Heart right ventricle (tissue), 16 donors: Measurements from ENCODE around the gene NHSL2. TPM values are rescaled to one million over a fixed set of nuclear protein-coding genes. Genes with fewer than 3 reads are reported as not detected.
A peak's percentile ranks its signal among the peaks of the same experiment; 100 is the strongest.

Experiments
- ATAC-seq, 8 donors: fragments of 200-7000 bp; cut with Tn5 transposase; one replicate each; pipeline ENCODE4 v1.9.1; 2020; ENCODE audit warnings: mild to moderate bottlenecking in 8 of 8, moderate library complexity in 8 of 8, moderate number of reproducible peaks in 1 of 8
- DNase-seq, 2 donors: peaks; one replicate each; pipeline ENCODE4 v3.0.0-alpha.2; 2020
- H3K27ac ChIP-seq, 10 donors: fragments of 200-600 bp; sonication (generic) in 2 of 10; one replicate each; pipeline versions ENCODE4 v1.5.0 to v1.8.0; 2020 to 2022; ENCODE audit warnings: mild to moderate bottlenecking in 3 of 10
- H3K27me3 ChIP-seq, 7 donors: fragments of 200-600 bp; one replicate each; pipeline ENCODE4 v1.8.0; 2021 to 2022; ENCODE audit warnings: mild to moderate bottlenecking in 2 of 7
- H3K36me3 ChIP-seq, 9 donors: fragments of 200-600 bp; sonication (generic) in 1 of 9; one replicate each; pipeline versions ENCODE4 v1.5.0 to v1.8.0; 2020 to 2022; ENCODE audit warnings: mild to moderate bottlenecking in 2 of 9
- H3K4me1 ChIP-seq, 9 donors: fragments of 200-600 bp; sonication (generic) in 1 of 9; one replicate each; pipeline versions ENCODE4 v1.5.0 to v1.8.0; 2020 to 2022; ENCODE audit warnings: mild to moderate bottlenecking in 4 of 9
- H3K4me3 ChIP-seq, 10 donors: fragments of 200-600 bp; sonication (generic) in 2 of 10; one replicate each; pipeline versions ENCODE4 v1.5.0 to v1.8.0; 2020 to 2022; ENCODE audit warnings: mild to moderate bottlenecking in 7 of 10, moderate library complexity in 2 of 10
- H3K9me3 ChIP-seq, 11 donors: fragments of 200-600 bp in 10 of 11; sonication (generic) in 2 of 11; one replicate each; pipeline versions ENCODE4 v1.5.0 to v1.8.0; 2013 to 2022; ENCODE audit warnings: mild to moderate bottlenecking in 2 of 11, control low read depth in 1 of 11, moderate library complexity in 1 of 11
- WGBS, 2 donors: extraction: QIAGEN DNeasy Blood & Tissue Kit; methylation state at CpG; one replicate each; pipeline ENCODE4 v1.1.7; 2013; ENCODE audit warnings: inconsistent platforms in 1 of 2; 5-methylcytosine and 5-hydroxymethylcytosine counted together
- intact Hi-C, 10 donors: fragments of 100-400 bp; cut with DNase I; formaldehyde crosslinking; loops; one replicate each; pipeline versions ENCODE4 v1.11.1 to v1.14.2; 2022
- polyA plus RNA-seq, 2 donors: library from polyadenylated mRNA; stranded (reverse); fragments of 200-250 nt; gene quantifications; one replicate each; pipeline ENCODE4 v1.2.3, GENCODE V29; 2013
- total RNA-seq, 10 donors: library from RNA; stranded (reverse); fragmentation: NEBNext Ultra II Directional in 3 of 10; extraction: Animal tissue kit (Norgen Biotek cat#: 25700) in 3 of 10; gene quantifications; one replicate each; pipeline versions ENCODE4 v1.2.1 to v1.2.4, GENCODE V29; 2021 to 2023
- TF ChIP-seq, protein P1 (sequence below), 9 donors: fragments of 200-600 bp; sonication (generic) in 2 of 9; IDR thresholded peaks; one replicate each; pipeline versions ENCODE4 v1.5.0 to v1.8.0; 2021 to 2022; ENCODE audit warnings: antibody characterized with exemption in 9 of 9, mild to moderate bottlenecking in 5 of 9, moderate library complexity in 1 of 9
- donor health status: Arrhythmogenic right ventricular cardiomyopathy.
- donor health status: ischemic (EF 13 %, LVEDD 7.1; RV severe dilation, severe dysfunction).
- donor health status: healthy with polysubstance abuse.
- donor health status: DM: no; HTN: yes; CAD: no.
- donor health status: DM: no; HTN: no; CAD: no.
- donor health status: ischemic (EF 25% LVEDD 6.9; RV normal size, moderate dysfunction).
- donor health status: ischemic (EF 25% LVEDD 5.7; RV mildly dilated, moderate dysfunction).
- donor health status: healthy.
- donor health status: DM: yes; HTN: yes; CAD: no.
- donor health status: Ischemic cardiomyopathy.
- donor health status: ischemic (EF 35%, LVEDD 5.7; RV mildly dilated, moderate dysfunction).
- donor health status: nonischemic (EF 11% LVEDD 7.7; RV severe dilation, severe dysfunction).
- donor health status: DM: yes; HTN: yes; CAD: no.
- donor health status: PGD.
- donor health status: ischemic (EF 29% LVEDD 5.4; RV normal size, mild dysfunction).
- donor health status: nonischemic (EF 23%, LVEDD 6.1; RV moderate dilation, normal function).

The NHSL2 gene
- total and polyA plus RNA-seq, 12 donors, result 0.86 to 8.4 (median 6.2) TPM

DNA sequence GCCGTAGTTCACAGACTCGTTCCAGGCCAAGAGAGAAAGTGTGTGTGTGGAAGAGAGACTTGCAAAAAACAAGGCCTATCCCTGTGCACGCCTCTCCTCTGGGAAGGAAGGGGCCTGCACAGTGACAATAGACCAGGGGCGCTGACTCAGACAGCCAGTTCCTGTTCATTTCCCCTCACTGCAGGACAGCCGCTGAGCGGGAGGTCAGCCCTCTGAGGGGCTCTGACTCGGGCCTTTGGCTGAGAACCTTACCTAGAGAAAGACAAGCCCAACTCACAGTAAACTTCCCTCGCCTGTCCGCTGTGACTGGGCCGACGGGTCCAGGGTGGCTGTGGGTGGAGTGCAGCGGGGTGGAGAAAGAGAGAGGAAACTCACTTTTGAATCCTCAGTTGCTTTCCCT, 169.0 kb downstream of the NHSL2 start:
- Histone ChIP-seq H3K27ac (peak overlapping the region; percentile 18 to 85 (median 73)), H3K27me3 (peaks cover 0 to 66% (median 0%) of the 10 kb centered on the region in 7 donors), H3K4me3 (peak overlapping the region in 9 of 10 donors; percentile 22 to 52 (median 43)), H3K36me3 (no peaks in the 10 kb centered on the region), H3K9me3 (no peaks in the 10 kb centered on the region), H3K4me1 (peaks cover 0 to 37% (median 10%) of the 10 kb centered on the region in 9 donors)
- ATAC-seq (peak; percentile 81 to 96 (median 91)), DNase-seq (peak; percentile 47 to 62)
- TF ChIP-seq, protein P1, sequence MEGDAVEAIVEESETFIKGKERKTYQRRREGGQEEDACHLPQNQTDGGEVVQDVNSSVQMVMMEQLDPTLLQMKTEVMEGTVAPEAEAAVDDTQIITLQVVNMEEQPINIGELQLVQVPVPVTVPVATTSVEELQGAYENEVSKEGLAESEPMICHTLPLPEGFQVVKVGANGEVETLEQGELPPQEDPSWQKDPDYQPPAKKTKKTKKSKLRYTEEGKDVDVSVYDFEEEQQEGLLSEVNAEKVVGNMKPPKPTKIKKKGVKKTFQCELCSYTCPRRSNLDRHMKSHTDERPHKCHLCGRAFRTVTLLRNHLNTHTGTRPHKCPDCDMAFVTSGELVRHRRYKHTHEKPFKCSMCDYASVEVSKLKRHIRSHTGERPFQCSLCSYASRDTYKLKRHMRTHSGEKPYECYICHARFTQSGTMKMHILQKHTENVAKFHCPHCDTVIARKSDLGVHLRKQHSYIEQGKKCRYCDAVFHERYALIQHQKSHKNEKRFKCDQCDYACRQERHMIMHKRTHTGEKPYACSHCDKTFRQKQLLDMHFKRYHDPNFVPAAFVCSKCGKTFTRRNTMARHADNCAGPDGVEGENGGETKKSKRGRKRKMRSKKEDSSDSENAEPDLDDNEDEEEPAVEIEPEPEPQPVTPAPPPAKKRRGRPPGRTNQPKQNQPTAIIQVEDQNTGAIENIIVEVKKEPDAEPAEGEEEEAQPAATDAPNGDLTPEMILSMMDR (IDR thresholded peaks at IDR 0.05), result no peak
- WGBS, 2 donors, result 50 to 66% methylated on average over 12 of the region's 12 CpGs
- intact Hi-C loops, result loop anchor here in 3 of 10 donors (5.0 to 10.0 kb wide), 3 partner anchors 43 to 55 kb away; no protein-coding TSS in a partner anchor

DNA sequence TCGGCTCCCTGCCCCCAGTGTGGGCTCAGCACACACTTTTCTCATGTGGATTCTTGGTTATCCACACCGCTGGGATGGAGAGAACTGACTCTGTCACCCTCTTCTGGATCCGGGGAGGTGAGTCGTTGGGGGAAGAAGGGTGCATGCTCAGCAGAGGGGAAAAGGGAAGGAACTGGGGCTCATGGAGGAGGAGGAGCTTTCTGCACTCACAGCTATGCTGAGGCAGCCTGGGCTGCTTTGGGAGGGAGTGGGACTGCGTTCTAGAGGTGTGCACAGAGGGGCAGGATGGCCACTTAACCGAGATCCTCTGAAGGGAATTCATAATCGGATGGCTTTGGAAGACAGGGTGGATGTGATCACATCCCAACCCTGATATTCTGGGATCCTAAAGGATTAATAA, 169.5 kb downstream of the NHSL2 start:
- DNase-seq (no peak), ATAC-seq (peak in 7 of 8 donors; percentile 32 to 58 (median 46))
- 45 to 83% methylated on average over 6 to 7 of the region's 7 CpGs for WGBS, 2 donors
- Histone ChIP-seq H3K27me3 (peaks cover 0 to 63% (median 0%) of the 10 kb centered on the region in 7 donors), H3K4me3 (peak overlapping the region in 9 of 10 donors; percentile 22 to 52 (median 43)), H3K9me3 (no peaks in the 10 kb centered on the region), H3K4me1 (peaks cover 0 to 37% (median 10%) of the 10 kb centered on the region in 9 donors), H3K27ac (peak overlapping the region; percentile 18 to 85 (median 73)), H3K36me3 (no peaks in the 10 kb centered on the region)
- TF ChIP-seq, protein P1 (IDR thresholded peaks at IDR 0.05), result no peak
- intact Hi-C loops, result loop anchor here in 1 of 10 donors (5.0 kb wide), 1 partner anchor 42 kb away; no protein-coding TSS in a partner anchor

DNA sequence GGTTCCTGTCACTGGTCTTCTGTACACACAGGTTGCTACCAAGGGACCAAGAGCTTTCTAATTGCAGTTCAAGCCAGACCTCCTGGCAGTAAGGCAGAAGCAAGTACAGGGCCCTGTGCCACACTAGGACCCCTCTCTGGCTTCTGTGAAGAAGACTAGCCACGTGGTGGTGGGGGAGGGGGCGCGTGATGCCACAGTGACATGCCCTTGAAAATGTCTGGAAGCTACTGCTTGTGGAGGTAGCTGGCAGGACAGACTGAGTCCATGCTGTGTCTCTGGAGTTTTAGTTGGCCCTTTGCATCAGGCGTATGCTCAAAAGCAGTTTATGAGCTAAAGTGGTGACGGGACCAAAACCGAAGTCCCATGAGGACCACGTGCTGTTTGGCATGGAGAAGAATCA, 170.2 kb downstream of the NHSL2 start:
- H3K4me1 ChIP-seq, result peaks cover 0 to 37% (median 10%) of the 10 kb centered on the region in 9 donors
- H3K36me3 ChIP-seq, result no peaks in the 10 kb centered on the region
- no peaks in the 10 kb centered on the region for H3K9me3 ChIP-seq
- H3K27ac ChIP-seq, result peak overlapping the region in 6 of 10 donors; percentile 43 to 85 (median 69)
- WGBS, 2 donors, result 62 to 64% methylated on average over 7 of the region's 7 CpGs
- intact Hi-C loops, result loop anchor here in 1 of 10 donors (5.0 kb wide), 1 partner anchor 42 kb away; no protein-coding TSS in a partner anchor
- no peak for DNase-seq
- no peak for ATAC-seq
- H3K4me3 ChIP-seq, result peak overlapping the region in 8 of 10 donors; percentile 12 to 52 (median 44)
- H3K27me3 ChIP-seq, result peaks cover 0 to 61% (median 0%) of the 10 kb centered on the region in 7 donors
- TF ChIP-seq, protein P1 (IDR thresholded peaks at IDR 0.05), result no peak

DNA sequence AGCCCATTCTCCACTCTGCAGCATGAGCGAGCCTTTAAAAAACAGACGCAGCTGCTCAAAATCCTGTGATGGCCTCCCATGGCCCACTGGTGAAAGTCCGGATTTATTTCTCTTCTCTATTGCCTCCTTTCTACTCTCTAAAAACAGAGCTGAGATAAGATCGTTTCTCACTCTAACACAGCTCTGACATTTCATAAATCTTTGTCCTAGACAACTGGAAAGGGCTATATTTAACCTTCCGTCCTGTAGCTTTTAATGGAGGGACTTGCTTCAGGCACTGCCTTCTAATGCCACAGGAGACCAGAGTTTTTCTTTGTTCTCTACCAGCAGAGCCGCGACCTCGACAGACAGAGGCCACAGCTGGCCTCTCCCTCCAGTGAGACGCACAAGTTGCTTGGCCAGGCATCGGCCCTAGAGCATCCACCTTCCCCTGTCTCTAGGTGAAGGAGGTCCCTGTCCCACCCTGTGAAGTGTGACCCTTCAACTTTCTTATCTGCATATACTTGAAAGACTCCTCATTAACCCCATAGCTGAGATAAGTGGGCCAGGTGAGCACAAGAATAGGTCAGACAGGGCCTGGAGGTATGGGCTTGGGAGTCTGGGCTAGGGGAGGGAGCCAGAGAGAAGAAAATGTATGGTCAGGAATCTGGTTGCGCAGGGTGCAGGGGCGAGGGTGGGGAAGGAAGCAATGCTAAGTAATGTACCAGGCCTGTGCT, 171.1 kb downstream of the NHSL2 start:
- Histone ChIP-seq H3K4me3 (peak overlapping the region in 8 of 10 donors; percentile 12 to 52 (median 44)), H3K9me3 (no peaks in the 10 kb centered on the region), H3K4me1 (peaks cover 0 to 37% (median 10%) of the 10 kb centered on the region in 9 donors), H3K36me3 (no peaks in the 10 kb centered on the region), H3K27ac (peak overlapping the region in 9 of 10 donors; percentile 10 to 85 (median 26)), H3K27me3 (peaks cover 0 to 66% (median 0%) of the 10 kb centered on the region in 7 donors)
- TF ChIP-seq, protein P1 (IDR thresholded peaks at IDR 0.05), result no peak
- intact Hi-C loops, result loop anchor here in 1 of 10 donors (5.0 kb wide), 1 partner anchor 41 kb away; no protein-coding TSS in a partner anchor
- DNase-seq (no peak), ATAC-seq (peak in 2 of 8 donors; percentile 7 to 13)
- WGBS, 2 donors, result 48 to 53% methylated on average over 12 of the region's 12 CpGs
